WI38 (cell line): ENCODE data around the gene MED20.

Experiments used
- H3K4me3 ChIP-seq: 2 replicates; pipeline ENCODE4 v1.5.1; 2011; ENCODE audit warnings: low read depth, mild to moderate bottlenecking, control low read depth, low read length
- CTCF ChIP-seq: IDR thresholded peaks from 2 replicates; pipeline ENCODE4 v1.5.1; 2012; ENCODE audit warnings: low read depth, mild to moderate bottlenecking, control low read depth, low read length

The MED20 gene

GRCh38 chr6:41900861-41901260 is 20.1 kb downstream of the MED20 start:
- TF ChIP-seq CTCF, result no peak
- H3K4me3 ChIP-seq, result no peak overlapping the region

- TF ChIP-seq CTCF, result no peak
- peak overlapping the region; percentile 69 for H3K4me3 ChIP-seq
Measured at GRCh38 chr6:41896281-41896680, 24.7 kb downstream of the MED20 start.

GRCh38 chr6:41895300-41896233 is 25.4 kb downstream of the MED20 start, which contains the start of gene USP49:
USP49 (minus strand) TSS chr6:41895375; CDS start chr6:41806983, 88,392 bp downstream.
- no peak for TF ChIP-seq CTCF
- peak within 1 kb of the TSS; percentile 69 for H3K4me3 ChIP-seq

- no peak for TF ChIP-seq CTCF
- peak overlapping the region; percentile 69 for H3K4me3 ChIP-seq
Measured at GRCh38 chr6:41894366-41895299, 26.3 kb downstream of the MED20 start.

GRCh38 chr6:41892921-41893564 is 27.9 kb downstream of the MED20 start:
- no peak overlapping the region for H3K4me3 ChIP-seq
- TF ChIP-seq CTCF, result no peak

GRCh38 chr6:41887331-41887751 is 33.6 kb downstream of the MED20 start:
- no peak for TF ChIP-seq CTCF
- no peak overlapping the region for H3K4me3 ChIP-seq
